ENCODE data around the gene AFMID.

Gene AFMID

GRCh38 chr17:78205124-78205775, 18.1 kb downstream of the AFMID start:
- TF ChIP-seq CTCF (conservative IDR thresholded peaks at IDR 0.05; ENCODE audit: low read length) (no peak), EZH2phosphoT487 (IDR thresholded peaks at IDR 0.05; ENCODE audit: borderline replicate concordance) (no peak)
- no peaks in the 10 kb centered on the region for H3F3A ChIP-seq (ENCODE audit: low read depth)
- no peaks in the 10 kb centered on the region for H3K9me2 ChIP-seq (replicated peaks; ENCODE audit: low read depth, low read length)
- H3K9me3 ChIP-seq (ENCODE audit: insufficient read depth, low read depth, low read length) = no peaks in the 10 kb centered on the region
- H3K36me3 ChIP-seq (ENCODE audit: insufficient read depth, low read length) = peaks cover 4% of the 10 kb centered on the region; the same call in 1 of the 2 replicates
- no peaks in the 10 kb centered on the region for H4K20me1 ChIP-seq (ENCODE audit: insufficient read depth, low read length, poor library complexity, severe bottlenecking)
- no peak overlapping the region for H3K9ac ChIP-seq (ENCODE audit: low read depth, low read length, poor library complexity, severe bottlenecking)
- no peak overlapping the region for H3K4me3 ChIP-seq (ENCODE audit: low read length, poor library complexity, severe bottlenecking)
- H3K4me1 ChIP-seq (ENCODE audit: insufficient read depth, low read length, poor library complexity, severe bottlenecking) = no peaks in the 10 kb centered on the region
- no peak overlapping the region for H2AFZ ChIP-seq (ENCODE audit: low read length)
- no peak overlapping the region for H3K4me2 ChIP-seq (ENCODE audit: low read depth, low read length, poor library complexity, severe bottlenecking)
- no peaks in the 10 kb centered on the region for H3K27me3 ChIP-seq (ENCODE audit: insufficient read depth, low read length, poor library complexity, severe bottlenecking)
- H3K79me2 ChIP-seq (ENCODE audit: insufficient read depth, low read length) = no peaks in the 10 kb centered on the region

GRCh38 chr17:78206298-78206697, 19.1 kb downstream of the AFMID start:
- Histone ChIP-seq H3K9ac (ENCODE audit: low read depth, low read length, poor library complexity, severe bottlenecking) (no peak overlapping the region), H3F3A (ENCODE audit: low read depth) (no peaks in the 10 kb centered on the region)

GRCh38 chr17:78208486-78208885, 21.3 kb downstream of the AFMID start:
- H3K36me3 ChIP-seq (ENCODE audit: insufficient read depth, low read length) = no peaks in the 10 kb centered on the region; the same call in 1 of the 2 replicates
- H3K27me3 ChIP-seq (ENCODE audit: insufficient read depth, low read length, poor library complexity, severe bottlenecking) = no peaks in the 10 kb centered on the region
- H2AFZ ChIP-seq (ENCODE audit: low read length) = no peak overlapping the region
- H3F3A ChIP-seq (ENCODE audit: low read depth) = no peaks in the 10 kb centered on the region
- H3K79me2 ChIP-seq (ENCODE audit: insufficient read depth, low read length) = no peaks in the 10 kb centered on the region
- H4K20me1 ChIP-seq (ENCODE audit: insufficient read depth, low read length, poor library complexity, severe bottlenecking) = no peaks in the 10 kb centered on the region
- no peak overlapping the region for H3K9ac ChIP-seq (ENCODE audit: low read depth, low read length, poor library complexity, severe bottlenecking)
- H3K4me2 ChIP-seq (ENCODE audit: low read depth, low read length, poor library complexity, severe bottlenecking) = no peak overlapping the region
- no peak for TF ChIP-seq EZH2phosphoT487 (IDR thresholded peaks at IDR 0.05; ENCODE audit: borderline replicate concordance)
- TF ChIP-seq CTCF (conservative IDR thresholded peaks at IDR 0.05; ENCODE audit: low read length) = no peak
- H3K9me2 ChIP-seq (replicated peaks; ENCODE audit: low read depth, low read length) = no peaks in the 10 kb centered on the region
- no peak overlapping the region for H3K4me3 ChIP-seq (ENCODE audit: low read length, poor library complexity, severe bottlenecking)
- no peaks in the 10 kb centered on the region for H3K4me1 ChIP-seq (ENCODE audit: insufficient read depth, low read length, poor library complexity, severe bottlenecking)
- no peaks in the 10 kb centered on the region for H3K9me3 ChIP-seq (ENCODE audit: insufficient read depth, low read depth, low read length)

More at GRCh38 chr17:78206298-78206697, 19.1 kb downstream of the AFMID start:
- Histone ChIP-seq H3K79me2 (ENCODE audit: insufficient read depth, low read length) (no peaks in the 10 kb centered on the region), H3K4me2 (ENCODE audit: low read depth, low read length, poor library complexity, severe bottlenecking) (no peak overlapping the region), H3K9me2 (replicated peaks; ENCODE audit: low read depth, low read length) (no peaks in the 10 kb centered on the region), H3K27me3 (ENCODE audit: insufficient read depth, low read length, poor library complexity, severe bottlenecking) (no peaks in the 10 kb centered on the region), H3K9me3 (ENCODE audit: insufficient read depth, low read depth, low read length) (no peaks in the 10 kb centered on the region), H3K4me1 (ENCODE audit: insufficient read depth, low read length, poor library complexity, severe bottlenecking) (no peaks in the 10 kb centered on the region), H3K4me3 (ENCODE audit: low read length, poor library complexity, severe bottlenecking) (no peak overlapping the region), H2AFZ (ENCODE audit: low read length) (no peak overlapping the region), H3K36me3 (ENCODE audit: insufficient read depth, low read length) (peaks cover 4% of the 10 kb centered on the region; the same call in 1 of the 2 replicates), H4K20me1 (ENCODE audit: insufficient read depth, low read length, poor library complexity, severe bottlenecking) (no peaks in the 10 kb centered on the region)
- peak; percentile 15; the same call in 1 of the 2 replicates for TF ChIP-seq CTCF (conservative IDR thresholded peaks at IDR 0.05; ENCODE audit: low read length)
- TF ChIP-seq EZH2phosphoT487 (IDR thresholded peaks at IDR 0.05; ENCODE audit: borderline replicate concordance) = no peak
